ENCODE results near the gene PDZD7.

PDZD7 gene

GRCh38 chr10:101000127-101000914 is 30.6 kb downstream of the PDZD7 start:
- no peak for DNase-seq

GRCh38 chr10:100999742-101000126 is 31.2 kb downstream of the PDZD7 start, which contains the start of gene LZTS2:
LZTS2 (plus strand) TSS chr10:100999808; CDS start chr10:101002539, 2,731 bp downstream.
- no peak for DNase-seq

GRCh38 chr10:100998991-100999741 is 31.8 kb downstream of the PDZD7 start:
- peak; percentile 22 for DNase-seq

GRCh38 chr10:100998183-100998990 is 32.5 kb downstream of the PDZD7 start:
- DNase-seq: peak; percentile 75

- peak; percentile 62 for DNase-seq
These were observed 33.4 kb downstream of the PDZD7 start for GRCh38 chr10:100997360-100998182.

GRCh38 chr10:100996678-100997359 is 34.1 kb downstream of the PDZD7 start:
- DNase-seq: no peak

GRCh38 chr10:100995181-100995580 is 35.7 kb downstream of the PDZD7 start:
- DNase-seq: no peak

- DNase-seq: no peak
These were observed 36.8 kb downstream of the PDZD7 start for GRCh38 chr10:100993986-100994708.

- DNase-seq: no peak
These were observed 41.8 kb downstream of the PDZD7 start for GRCh38 chr10:100989088-100989487.

GRCh38 chr10:100988166-100988565 is 42.8 kb downstream of the PDZD7 start:
- no peak for DNase-seq

- no peak for DNase-seq
These were observed 43.3 kb downstream of the PDZD7 start for GRCh38 chr10:100987685-100988049.

GRCh38 chr10:100986952-100987684 is 43.8 kb downstream of the PDZD7 start, which contains the start of the genes MRPL43 and TWNK:
MRPL43 (minus strand) TSS chr10:100987497; CDS start chr10:100987443, 54 bp downstream.
TWNK (plus strand) TSS chr10:100987543; CDS start chr10:100988211, 668 bp downstream.
- DNase-seq: peak; percentile 44

GRCh38 chr10:100986623-100986951 is 44.3 kb downstream of the PDZD7 start:
- DNase-seq: no peak

- no peak for DNase-seq
These were observed 45.6 kb downstream of the PDZD7 start for GRCh38 chr10:100985336-100985735.

GRCh38 chr10:100984672-100985177 is 46.2 kb downstream of the PDZD7 start:
- no peak for DNase-seq

- DNase-seq: no peak
These were observed 46.9 kb downstream of the PDZD7 start for GRCh38 chr10:100983868-100984671.

- DNase-seq: no peak
These were observed 47.8 kb downstream of the PDZD7 start for GRCh38 chr10:100982916-100983830.

- DNase-seq: no peak
These were observed 49.7 kb downstream of the PDZD7 start for GRCh38 chr10:100981178-100981772.

Data from DMS153 (cell line).